ENCODE results near the gene APOE. TPM values are rescaled to one million over a fixed set of nuclear protein-coding genes. Genes with fewer than 3 reads are reported as not detected.

Gene APOE
- total and polyA plus RNA-seq, 2 donors (not counting 3 experiments of a cell fraction or from before 2014, with no cell fraction given): 3.3 to 6.2 TPM

- CTCF ChIA-PET: no interaction called here
- dilution Hi-C loops (cut with MboI; ENCODE audit: extremely low pct_ligation_motif_present, low sequenced_read_pairs): no loop called here
- H3K9me3 ChIP-seq (replicated peaks; ENCODE audit: control insufficient read depth, insufficient read depth, low read length): no peaks in the 10 kb centered on the region
- TF ChIP-seq MYC (IDR thresholded peaks at IDR 0.05; ENCODE audit: low read depth, low read length) (no peak), EZH2 (IDR thresholded peaks at IDR 0.05; ENCODE audit: borderline replicate concordance, low read depth, low read length, severe bottlenecking) (no peak), POLR2AphosphoS5 (IDR thresholded peaks at IDR 0.05; ENCODE audit: insufficient read depth, low read depth, low read length) (no peak), POLR2A (IDR thresholded peaks at IDR 0.05; ENCODE audit: low read depth, low read length) (no peak), JUN (IDR thresholded peaks at IDR 0.05; ENCODE audit: borderline replicate concordance, insufficient read depth, insufficient read length, low read depth) (no peak), MAX (IDR thresholded peaks at IDR 0.05; ENCODE audit: insufficient read depth, insufficient read length) (no peak), CTCF (IDR thresholded peaks at IDR 0.05; ENCODE audit: extremely low read depth in 1 of 2, insufficient read depth in 1 of 2, low read depth in 1 of 2, low read length in 2 of 2) (no peak), GATA2 (IDR thresholded peaks at IDR 0.05; ENCODE audit: insufficient read depth, insufficient read length, low read depth, low read length) (no peak), FOS (IDR thresholded peaks at IDR 0.05; ENCODE audit: borderline replicate concordance, insufficient read depth, low read length) (no peak)
- no peaks in the 10 kb centered on the region for H3K9me1 ChIP-seq (replicated peaks; ENCODE audit: control insufficient read depth, extremely low read depth, insufficient read depth, low read length)
- no TSS peak for BruUV-seq (replicated peaks)
- DNase-seq (ENCODE audit: low read depth, low spot score) (no peak), FAIRE-seq (no peak)
- H2AFZ ChIP-seq (ENCODE audit: low read depth, low read length): no peak overlapping the region
- H3K9ac ChIP-seq (replicated peaks; ENCODE audit: extremely low read depth, insufficient read depth, low read length): no peak overlapping the region
- no peak overlapping the region for H3K27ac ChIP-seq (ENCODE audit: insufficient read depth, low read depth, low read length)
- peaks cover 0 to 2% of the 10 kb centered on the region in 2 experiments for H3K27me3 ChIP-seq (ENCODE audit: control insufficient read depth in 2 of 2, insufficient read depth in 2 of 2, low read length in 2 of 2)
- POLR2A ChIA-PET: no interaction called here
- no peaks in the 10 kb centered on the region for H4K20me1 ChIP-seq (replicated peaks; ENCODE audit: control insufficient read depth, extremely low read depth, insufficient read depth, low read length)
- no peak overlapping the region for H3K4me2 ChIP-seq (ENCODE audit: insufficient read depth, low read length)
- no peak overlapping the region for H3K4me3 ChIP-seq (replicated peaks in 1 of 3; ENCODE audit: insufficient read depth in 1 of 3, low read depth in 1 of 3, low read length in 3 of 3)
- no peaks in the 10 kb centered on the region for H3K36me3 ChIP-seq (ENCODE audit: control insufficient read depth in 2 of 2, extremely low read depth in 1 of 2, insufficient read depth in 2 of 2, low read length in 2 of 2)
- no peaks in the 10 kb centered on the region for H3K79me2 ChIP-seq (ENCODE audit: control insufficient read depth, insufficient read depth, low read length)
- peaks cover 3% of the 10 kb centered on the region for H3K4me1 ChIP-seq (ENCODE audit: control insufficient read depth, extremely low read depth, insufficient read depth, low read length)
- intact Hi-C loops (cut with micrococcal nuclease): loop anchor here (2.0 kb wide), 1 partner anchor 27 kb away; the partner anchor contains the start of gene CLPTM1
These were observed 22.1 kb downstream of the APOE start for GRCh38 chr19:44927746-44928145.

Data from endothelial cell of umbilical vein (primary cell).